Germinal center (tissue), 1 donor: ENCODE data around the gene CCL19.
"Not testable (repeated sequence)": the region's sequence is repeated elsewhere in the genome, so short reads cannot be mapped to it uniquely, and the experiment has no call there.

Experiments
- DNase-seq: peaks from one replicate; pipeline ENCODE4 v3.0.0; 2012; ENCODE audit warnings: mixed read lengths, low spot score

The CCL19 gene

DNA sequence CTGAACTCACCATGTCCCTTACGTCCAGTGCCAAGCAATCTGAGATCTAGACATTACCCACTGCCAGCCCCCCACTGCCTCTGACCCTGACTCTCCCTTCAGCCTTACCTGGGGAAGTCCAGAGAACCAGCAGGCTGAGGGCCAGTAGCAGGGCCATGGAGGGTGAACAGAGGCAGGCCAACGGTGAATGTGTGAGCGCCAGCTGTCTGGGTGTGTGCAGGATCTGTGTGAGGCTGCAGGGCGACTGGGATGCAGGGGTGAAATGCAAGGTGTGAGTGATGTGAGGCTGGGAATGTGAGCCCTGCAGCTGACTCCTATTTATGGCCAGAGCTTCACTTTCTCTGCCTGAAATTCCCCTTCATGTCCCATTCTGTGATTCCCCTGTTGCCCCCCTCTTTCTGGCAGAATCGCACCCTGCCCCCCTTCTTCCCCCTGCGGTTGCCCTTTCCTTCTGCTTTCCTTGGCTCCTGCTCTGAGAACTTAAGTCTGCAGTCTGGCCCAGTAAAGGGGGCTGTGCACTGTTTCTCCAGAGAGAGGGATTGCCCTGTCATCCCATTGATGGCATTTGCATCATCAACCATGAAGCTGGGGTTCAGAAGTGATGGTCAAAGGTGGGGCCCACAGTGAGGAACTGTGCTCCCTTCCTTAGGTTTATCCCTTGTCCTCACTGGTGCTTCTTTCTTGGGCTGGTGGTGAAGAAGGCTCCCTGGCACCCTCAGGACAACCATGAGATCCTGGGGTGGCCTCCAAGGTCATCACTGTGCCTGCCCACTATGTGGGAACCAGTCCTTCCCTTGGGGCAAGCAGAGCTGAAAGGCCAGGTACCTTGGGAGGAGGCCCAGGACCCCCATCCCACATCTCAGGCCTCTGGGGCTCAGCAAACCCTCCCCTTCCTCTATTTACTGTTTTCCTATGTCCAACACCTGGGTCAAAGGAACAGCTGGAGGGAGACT is at the start of gene CCL19:
Gene CCL19 (minus strand): TSS at position 294 of the 953 bp plus-strand sequence. CDS start 137 bp downstream, at position 157.
- no peak for DNase-seq

DNA sequence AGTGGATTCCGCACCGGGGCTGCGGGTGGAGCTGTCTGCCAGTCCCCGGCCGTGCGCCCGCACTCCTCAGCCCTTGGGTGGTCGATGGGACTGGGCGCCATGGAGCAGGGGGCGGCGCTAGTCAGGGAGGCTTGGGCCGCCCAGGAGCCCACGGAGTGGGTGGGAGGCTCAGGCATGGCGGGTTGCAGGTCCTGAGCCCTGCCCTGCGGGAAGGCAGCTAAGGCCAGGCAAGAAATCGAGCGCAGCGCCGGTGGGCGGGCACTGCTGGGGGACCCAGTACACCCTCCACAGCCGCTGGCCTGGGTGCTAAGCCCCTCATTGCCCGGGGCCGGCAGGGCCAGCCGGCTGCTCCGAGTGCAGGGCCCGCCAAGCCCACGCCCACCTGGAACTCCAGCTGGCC is 49.1 kb upstream of the CCL19 start:
- not testable (repeated sequence) for DNase-seq

DNA sequence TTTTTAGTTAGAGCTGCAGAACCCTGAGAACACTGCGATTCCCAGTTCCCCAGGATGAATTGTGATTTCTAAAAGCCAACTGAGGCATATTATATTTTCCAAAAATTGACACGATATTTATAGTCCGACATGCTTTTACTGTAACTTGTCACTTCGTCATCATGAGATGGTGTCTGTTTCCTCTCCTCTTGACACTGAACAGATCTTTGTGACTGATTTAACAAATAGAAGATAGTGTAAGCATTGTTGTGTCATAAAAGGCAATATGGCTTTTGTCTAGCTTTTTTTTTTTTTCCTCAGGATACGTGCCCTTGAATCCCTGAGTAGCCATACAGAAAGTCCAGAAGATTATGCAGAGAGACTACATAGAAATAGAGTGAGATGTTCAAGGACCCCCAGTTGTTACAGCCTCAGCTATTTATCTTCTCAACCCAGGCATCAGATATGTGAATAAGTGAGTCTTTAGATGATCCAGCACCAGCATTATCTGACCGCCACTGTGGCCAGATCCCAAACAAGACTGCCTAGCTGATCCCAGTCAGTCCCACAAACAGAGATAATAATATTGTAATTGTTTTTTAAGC is 46.7 kb upstream of the CCL19 start:
- no peak for DNase-seq

DNA sequence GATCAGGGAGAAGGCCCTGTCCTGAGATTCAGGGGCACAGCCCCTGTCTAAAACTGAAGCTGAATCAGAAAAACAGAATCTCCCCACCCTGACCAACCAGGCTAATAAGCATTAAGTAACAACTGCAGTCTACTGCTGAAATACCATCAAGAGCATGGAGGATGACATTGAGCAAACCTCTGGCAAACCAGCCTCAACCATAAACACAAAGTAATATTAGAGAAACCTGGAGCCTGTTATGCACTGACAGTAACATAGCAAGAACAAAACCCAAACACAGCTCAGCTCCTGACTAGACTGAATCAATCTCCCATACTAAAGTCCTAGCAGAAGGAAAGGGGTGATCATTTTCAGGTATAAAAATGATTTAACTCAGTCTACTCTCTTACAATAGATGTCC is 43.6 kb upstream of the CCL19 start:
- no peak for DNase-seq

DNA sequence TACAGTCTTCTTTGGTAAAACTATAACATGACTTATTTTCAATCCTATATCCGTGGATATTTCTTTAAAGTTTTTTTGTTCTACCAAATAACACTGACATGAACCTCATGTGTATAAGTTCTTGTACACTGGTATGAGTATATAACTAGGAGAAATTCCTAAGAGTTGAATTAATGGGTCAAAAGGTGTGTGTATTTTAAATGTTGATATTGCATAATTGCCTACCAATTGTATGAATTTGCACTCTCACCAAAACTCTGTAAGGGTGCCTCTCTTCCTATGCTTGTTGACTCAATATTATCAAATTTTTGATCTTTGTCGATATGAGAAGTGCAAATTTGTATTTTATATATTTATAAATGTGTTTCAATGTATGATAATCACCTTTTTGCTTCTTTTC is 41.8 kb upstream of the CCL19 start:
- DNase-seq: no peak

DNA sequence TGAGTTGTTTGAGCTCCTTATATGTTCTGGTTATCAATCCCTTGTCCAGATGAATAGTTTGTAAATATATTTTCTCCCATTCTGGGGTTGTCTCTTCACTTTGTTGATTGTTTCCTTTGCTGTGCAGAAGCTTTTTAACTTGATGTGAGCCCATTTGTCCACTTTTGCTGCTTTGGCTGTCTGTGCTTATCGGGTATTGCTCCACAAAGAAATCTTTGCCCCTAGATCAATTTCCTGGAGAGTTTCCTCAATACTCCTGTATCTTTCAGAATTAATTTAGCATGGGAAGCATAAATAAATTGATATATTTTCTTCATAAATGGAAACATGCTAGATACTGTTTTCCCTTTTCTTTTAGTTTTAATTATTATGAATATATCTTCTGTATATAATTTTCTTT is 41.4 kb upstream of the CCL19 start:
- no peak for DNase-seq

DNA sequence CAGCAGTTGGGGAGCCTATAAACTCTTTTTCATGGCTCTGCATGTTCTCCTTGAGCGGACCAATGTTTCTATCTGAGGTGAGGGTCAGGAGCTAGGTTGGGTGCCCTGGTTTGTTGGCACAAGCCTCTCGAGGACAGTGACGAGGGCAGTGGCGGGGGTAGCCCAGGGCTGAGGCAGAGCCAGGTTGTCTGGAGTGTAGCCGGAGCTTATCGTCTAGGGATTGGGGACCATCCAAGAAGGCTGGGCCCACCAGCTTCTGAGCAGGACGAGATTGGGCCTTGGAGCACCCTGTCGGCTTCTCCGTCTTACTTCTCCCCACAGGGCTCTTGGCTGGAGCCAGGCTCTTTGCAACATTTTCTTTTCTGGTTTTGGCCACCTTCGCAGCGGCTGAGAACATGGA is 32.1 kb upstream of the CCL19 start:
- no peak for DNase-seq

DNA sequence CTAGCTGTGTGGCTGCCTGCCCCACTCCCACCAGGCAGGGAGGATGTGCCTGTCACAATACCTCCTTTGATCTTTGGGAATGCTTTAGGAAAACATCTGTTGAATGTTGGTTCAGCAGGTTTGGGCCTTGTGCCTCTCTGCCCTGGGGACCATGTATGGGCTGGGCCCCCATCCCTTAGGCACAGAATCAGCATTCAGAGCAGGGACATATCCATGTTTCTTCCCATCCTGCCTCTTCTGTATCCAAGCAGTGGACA is 28.6 kb upstream of the CCL19 start:
- DNase-seq: not testable (repeated sequence)

DNA sequence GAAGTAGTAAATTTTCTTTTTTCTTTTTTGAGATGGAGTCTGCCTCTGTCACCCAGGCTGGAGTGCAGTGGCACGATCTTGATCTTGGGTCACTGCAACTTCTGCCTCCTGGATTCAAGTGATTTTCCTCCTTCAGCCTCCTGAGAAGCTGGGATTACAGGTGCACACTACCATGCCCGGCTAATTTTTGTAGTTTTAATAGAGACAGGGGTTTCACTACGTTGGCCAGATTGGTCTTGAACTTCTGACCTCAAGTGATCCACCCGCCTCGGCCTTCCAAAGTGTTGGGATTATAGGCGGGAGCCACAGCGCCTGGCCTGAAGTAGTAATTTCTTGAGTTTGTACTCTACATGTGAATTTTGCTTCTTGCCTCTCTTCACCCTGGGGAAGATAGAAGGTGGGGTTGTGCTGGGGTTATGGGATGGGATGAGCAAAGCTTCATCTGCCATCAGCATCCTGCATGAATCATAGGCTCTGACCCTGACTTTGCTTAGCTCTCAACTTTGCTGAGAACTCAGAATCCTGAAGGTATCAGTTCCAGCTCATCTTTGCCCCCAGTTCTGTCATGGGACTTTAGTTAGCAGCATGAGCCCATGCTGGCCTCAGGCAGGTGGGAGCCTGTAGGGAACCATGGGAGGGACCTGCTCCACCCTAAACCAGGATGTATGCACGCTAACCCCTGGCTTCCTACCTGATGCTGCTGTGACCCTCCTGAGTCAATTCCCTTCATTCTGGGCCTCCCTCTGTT is 28.1 kb upstream of the CCL19 start:
- DNase-seq: no peak

DNA sequence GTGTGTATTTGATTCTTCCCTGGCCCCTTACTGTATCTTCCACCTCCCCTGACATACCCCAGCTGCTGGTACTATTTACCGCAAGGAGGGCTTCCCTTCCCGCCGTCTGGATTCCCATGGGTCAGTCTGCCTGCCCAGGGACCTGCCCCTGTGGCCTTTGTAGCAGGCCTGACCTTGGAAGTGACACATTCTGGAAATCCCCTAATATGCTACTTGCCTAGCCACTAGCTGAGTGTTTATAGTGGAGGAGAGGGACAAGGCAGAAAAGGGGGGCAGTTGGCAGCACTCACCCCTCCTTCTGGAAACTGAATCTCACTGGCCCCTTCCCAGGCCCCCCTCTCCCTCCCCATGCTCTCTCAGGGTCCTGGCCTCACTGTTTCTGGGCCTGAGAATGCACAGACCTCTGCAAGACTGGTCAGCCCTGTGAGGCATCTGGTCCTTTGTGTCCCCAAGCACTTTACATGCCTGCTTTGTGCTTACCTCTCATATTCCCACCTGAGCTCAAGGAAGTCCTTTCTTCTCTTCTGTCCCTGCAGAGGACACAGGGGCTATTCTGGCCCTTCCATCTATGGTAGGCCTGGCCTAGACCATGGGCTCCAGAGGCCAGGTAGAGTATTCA is 27.0 kb upstream of the CCL19 start:
- DNase-seq: no peak

DNA sequence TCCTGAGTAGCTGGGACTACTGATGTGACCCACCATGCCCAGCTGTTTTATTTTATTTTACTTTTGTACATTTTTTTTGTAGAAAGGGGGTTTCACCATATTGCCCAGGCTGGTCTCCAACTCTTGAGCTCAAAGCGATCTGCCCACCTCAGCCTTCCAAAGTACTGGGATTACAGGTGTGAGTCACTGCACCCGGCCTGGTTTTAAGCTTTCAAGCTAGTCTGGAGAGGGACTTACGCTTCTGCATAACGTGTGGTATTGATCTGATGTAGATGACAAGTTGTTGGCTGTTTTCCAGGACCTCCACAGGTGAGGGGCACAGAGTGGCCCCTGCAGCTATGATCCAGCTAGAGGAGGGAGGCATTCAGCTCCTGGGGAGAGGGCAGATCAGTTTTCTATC is 25.6 kb upstream of the CCL19 start:
- DNase-seq: no peak

DNA sequence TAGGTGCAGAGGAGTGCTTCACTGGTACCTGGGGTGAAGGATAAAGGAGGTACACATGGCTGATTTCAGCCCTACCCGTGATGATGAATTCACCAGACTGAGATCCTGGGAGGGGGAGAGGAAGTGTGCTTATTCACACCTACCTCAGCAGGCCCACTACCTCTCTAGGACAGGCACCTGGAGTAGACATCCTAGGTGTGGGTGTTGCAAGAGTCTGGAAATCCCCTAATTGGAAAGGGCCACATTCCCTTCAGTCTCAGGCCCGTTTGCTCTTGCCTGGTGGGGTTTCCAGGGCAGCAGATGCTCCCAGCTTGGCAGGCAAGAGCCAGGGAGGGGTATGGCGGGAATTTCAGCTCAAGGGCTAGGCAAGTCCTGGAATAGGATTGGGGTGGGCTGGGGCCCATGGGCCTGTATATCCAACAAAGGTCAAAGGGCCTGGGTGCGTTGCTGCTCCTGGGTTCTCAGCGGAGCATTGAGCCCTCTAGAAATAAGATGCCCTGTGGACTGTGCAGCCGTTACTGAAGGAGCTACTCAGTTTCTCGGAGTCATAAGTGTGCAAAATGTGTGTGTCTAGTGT is 24.7 kb upstream of the CCL19 start:
- no peak for DNase-seq

DNA sequence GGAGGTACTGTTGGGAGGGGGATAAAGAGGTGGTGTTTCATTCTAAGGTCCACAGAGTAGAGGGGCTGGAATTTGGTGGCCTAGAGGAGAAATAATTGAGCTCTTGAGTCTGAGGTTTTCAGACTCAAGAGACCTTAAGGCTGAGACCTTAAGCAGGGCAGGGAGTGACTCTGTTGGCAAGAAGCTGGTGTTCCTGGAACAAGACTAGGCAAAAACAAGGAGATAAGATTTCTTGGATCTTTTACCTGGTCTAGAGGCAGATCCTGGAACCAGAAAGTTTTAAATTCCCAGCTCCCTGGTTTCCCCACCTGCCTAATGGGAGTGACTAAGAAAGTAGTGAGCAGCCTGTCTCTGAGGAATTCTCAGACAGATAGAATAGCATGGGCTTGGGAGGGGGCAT is 22.9 kb upstream of the CCL19 start:
- DNase-seq: no peak

DNA sequence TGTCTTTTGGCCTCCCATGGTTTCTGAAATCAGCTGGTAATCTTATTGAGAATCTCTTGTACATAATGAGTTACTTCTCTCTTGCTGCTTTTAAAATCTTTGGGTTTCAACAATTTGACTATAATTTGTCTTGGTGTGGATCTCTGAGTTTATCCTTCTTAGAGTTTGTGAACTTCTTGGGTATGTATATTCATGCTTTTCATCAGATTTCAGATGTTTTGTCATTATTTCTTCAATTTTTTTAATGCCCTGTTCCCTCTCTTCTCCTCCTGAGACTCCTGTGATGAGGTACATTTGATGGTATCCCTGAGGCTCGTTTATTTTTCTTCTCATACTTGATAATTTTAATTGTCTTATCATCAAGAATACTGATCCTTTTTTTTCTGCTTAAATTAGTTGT is 21.1 kb upstream of the CCL19 start:
- DNase-seq: no peak

DNA sequence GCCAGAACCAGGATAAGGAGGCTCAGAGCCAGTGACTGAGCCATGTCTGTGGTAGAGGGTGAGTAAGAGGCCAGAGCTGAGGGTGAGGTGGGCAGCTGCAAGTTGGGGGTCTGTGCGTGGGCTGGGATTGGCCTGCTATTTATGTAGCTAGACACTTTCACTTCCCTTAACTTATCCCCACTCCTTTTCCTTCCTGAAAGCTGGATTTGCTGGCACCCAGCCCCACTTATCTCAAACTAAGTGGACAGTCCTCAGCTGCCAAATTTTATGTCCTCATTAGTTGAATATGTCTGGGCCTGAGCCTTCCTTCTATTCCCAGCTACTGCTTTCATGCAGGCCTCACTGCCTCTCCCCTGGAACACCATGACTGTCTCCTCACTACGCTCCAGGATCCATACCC is 18.9 kb upstream of the CCL19 start, which contains the start of gene CCL21:
Gene CCL21 (minus strand): TSS at position 114 of the 400 bp plus-strand sequence. CDS start 70 bp downstream, at position 44.
- DNase-seq: no peak

DNA sequence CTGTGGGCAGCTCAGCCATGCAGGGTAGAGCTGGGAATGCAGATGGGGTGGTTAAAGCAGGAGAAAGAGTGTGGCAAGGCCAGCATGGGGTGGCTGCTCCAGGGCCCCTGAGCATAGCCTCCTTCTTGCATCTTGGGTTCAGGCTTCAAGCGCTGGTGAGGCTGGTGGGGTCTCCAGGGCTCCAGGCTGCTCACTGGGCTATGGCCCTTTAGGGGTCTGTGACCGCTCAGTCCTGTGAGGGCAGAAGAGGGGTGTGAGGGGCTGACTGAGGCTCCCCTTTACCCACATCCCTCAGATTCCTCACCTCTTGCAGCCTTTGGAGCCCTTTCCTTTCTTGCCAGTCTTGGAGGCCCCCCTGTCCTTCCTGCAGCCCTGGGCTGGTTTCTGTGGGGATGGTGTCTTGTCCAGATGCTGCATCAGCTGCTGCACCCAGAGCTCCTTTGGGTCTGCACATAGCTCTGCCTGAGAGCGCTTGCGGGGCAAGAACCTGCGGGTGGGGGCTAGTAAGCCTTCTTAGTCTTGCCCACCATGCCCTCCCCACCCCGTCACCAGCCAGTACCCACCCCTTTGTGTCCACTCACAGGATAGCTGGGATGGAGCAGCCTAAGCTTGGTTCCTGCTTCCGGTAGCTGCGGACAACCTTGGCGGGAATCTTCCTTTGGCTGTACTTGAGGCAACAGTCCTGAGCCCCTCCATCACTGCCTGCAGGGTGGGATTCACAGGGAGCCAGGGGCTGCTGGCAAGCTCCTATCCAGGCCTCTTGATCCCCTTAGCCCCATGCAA is 18.3 kb upstream of the CCL19 start:
- no peak for DNase-seq

DNA sequence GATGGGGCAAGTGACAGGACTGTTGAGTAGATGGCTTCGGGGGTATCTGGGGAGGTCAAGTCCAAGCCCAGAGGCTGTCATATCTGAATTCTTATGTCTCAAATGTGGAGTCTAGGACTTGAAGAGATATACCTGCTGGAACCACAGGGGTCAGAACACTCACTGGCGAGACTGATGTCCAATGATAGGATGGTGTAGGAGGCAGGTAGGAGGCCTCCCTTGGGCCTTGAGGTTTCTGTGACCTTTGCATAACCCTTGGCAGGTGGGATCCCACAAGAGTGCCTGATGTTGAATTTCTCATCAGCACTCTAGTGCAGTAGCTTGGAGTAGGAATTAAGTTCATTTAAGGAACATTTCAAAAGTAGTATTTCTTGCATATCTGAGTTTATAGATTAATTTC is 16.1 kb upstream of the CCL19 start:
- DNase-seq: no peak

DNA sequence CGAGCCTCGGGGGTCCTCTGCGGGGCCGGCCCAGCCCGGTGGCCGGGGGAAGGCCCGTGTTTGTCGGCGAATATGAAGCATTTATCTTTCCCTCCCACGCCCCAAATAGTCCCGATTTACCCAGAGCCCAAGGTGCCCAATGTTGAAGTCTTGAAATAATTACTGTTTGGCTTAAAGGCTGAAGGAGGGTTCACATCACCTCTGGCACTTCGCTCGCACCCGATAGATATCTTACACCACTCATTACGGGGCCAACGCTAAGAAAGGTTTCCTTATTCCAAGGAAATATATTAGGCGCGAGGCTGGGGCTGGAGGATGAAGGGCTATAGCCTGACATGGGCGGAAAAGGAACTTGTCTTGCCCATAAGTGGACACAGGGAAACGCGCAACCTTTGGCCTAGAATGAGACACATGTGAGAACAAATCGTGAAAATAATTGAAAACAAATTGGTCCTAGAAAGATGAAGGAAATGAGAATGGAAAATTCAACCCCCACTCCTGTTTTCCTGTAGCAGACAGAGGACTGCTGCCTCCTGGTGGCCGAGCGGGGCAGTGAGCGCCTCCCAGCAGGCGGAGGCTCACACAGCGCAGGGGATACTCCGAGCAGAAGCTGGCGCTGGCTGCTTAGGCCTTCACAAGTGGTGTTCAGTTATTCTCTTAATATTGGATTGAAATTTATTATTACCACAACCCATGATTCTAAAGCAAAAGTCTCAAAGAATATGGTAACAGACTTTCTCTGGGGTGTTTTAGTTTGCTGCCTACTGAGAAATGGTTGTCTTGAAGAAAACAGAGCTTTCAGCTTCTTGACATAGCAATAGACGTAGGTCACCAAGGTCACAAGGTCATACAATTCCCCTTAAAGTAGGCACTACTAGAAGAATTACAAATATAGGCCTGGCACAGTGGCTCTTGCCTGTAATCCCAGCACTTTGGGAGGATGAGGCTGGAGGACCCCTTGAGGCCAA is 11.0 kb upstream of the CCL19 start:
- peak; percentile 83 for DNase-seq

DNA sequence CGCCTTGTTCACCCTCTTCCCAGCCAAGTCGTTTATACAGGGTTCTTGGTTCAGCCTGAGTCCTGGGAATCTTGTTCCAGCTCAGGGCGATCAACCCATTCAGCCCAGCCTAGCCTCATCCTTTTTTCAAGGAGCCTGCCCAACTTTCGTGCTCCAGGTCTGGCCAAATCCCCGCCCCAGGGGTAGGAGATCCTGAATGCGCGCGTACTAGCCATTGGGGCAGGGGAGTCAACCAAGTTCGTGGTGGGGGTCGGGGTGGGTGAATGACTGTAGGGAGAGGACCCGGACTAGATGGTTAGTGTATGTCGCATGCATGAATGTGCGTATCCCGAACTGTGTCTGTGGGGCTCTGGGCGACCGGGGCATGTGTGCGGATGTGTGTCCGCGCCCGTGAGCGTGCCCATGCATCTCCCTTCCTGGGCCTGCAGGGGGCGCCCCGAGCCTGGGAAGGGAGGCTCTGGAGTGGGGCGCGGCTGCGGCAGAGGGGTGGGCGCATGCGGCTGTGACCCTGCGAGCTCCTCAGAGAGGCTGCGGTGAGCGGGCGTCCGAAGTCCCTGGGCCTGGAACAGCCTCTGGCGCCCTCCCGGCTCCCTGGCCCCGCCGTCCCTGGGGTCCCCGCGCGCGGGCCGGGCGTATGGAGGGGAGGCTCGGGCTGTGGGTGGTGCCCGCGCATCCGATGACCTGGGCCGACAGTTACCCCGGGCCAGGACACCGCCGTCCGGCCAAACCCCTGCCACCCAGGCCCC is 10.1 kb upstream of the CCL19 start:
- peak; percentile 82 for DNase-seq
